GM10847 (cell line): ENCODE results near the gene LRBA.

Experiments used
- POLR2A ChIP-seq: IDR thresholded peaks from 2 replicates; pipeline ENCODE4 v1.6.1; 2011; ENCODE audit not compliant: insufficient read length; ENCODE audit errors: extremely low read depth

The LRBA gene

DNA sequence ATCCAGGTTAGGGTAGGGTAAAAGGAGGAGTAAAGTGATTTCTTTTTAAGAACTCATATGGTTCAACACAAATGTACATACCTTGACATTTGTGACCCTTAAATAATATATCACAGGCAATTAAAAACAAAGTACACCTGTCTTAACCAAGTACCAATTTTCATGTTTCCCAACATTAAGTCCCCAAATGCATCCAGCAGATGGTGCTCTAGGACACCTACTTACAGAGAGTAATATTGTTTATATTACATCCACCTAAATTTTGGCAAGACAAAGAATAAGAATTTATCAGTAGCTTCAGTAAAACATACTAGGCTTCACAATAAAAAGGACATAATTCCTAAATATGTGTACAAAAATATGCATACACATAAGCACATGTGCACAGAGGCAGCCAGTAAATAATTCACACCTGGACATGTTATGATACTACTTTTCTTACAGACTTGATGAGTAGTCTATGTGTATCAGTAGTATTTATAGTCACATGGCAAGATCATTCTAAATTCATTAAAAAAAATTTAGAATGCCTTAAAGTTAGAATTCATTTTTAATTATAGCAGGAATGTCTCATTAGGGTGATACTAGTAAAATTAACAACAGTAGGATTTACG, 717.1 kb downstream of the LRBA start:
- TF ChIP-seq POLR2A: no peak

DNA sequence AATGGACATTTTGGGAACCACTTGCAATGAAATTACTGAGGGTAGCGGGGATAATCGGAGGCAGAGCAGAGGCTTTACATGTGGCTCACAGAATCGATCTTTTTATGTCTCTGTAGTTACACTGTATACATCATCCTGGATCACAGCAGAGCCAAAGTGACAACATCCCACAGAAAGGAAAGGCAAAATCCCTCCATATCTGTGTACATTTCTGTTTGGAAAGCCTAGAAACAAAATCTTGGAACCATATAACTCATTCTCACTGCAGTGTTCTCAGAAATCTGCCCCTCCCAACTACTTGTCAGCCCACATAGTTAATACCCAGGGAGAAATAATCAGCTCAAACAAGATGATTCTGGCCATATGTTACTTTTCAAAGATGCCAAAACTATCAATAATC, 725.2 kb downstream of the LRBA start:
- no peak for TF ChIP-seq POLR2A

DNA sequence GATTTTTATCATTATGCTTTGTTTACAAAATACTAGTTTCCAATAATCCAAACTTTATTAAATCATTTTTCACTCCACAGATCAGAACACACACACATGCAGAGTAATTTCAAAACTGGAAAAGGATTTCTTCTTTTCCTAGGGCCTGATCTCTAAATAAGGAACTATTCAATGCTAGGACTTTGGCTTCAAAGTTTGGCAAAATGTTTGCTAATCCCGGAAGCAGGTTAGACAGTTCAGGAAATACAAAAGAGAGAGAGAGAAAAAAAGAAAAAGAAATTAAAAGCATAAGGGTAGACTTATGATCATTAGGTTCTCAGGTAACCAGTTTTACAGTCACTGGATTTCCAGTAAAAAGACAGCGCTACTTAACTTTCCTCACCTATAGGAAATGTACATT, 725.9 kb downstream of the LRBA start:
- TF ChIP-seq POLR2A: no peak

DNA sequence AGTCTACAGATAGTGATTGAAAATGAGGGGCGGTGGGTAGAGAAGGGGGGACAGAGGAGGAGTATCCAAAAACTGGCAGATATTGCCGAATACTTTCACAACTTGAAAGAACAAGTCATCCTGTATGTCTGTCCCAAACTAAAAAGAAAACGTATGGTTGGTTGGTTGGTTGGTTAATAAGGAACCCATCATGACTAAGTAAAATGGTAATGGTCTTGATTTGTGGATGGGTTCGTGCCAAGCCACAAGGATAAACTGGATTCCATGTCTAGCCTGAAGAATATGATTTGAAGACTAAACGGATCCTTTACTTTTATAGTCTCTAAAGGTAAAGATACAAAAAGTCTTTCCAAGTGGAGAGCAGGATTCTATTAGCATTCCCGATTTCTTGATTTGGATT, 728.4 kb downstream of the LRBA start:
- no peak for TF ChIP-seq POLR2A

DNA sequence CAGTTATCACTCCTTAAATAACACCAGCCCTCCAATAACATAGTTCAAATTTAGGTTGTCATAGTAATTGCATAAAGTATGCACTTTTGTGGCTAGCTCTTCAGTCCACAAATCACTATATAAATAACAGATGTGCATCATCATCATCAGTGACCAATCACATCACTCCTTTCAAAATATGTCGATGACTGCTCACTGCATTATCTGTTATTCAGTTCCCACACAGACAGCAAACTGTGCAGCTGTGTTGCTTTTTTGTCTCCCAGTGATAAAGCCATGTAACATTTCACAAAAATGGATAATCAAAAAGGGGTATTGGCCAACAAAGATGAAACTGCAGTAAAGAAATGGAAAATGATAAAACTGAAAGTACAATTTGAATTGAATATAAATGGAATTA, 731.4 kb downstream of the LRBA start:
- no peak for TF ChIP-seq POLR2A

DNA sequence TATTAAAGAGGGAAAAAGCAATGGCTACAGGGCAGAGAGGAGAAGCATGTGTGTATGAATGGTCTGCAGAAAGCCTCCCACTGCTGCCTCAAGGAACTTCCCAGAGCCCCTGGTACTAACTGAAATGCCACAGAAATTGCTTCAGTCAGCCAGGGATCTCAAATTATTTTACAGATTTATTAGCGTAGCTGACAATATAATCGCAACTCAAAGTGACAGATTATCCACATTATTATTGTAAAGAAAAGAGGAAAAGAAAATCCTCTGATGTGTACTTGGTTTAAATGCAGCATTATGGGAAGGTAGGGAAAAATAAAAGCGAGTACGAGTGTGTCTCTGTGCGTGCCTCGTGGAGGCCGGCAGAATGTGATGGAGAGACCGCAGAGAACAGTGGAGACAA, 734.1 kb downstream of the LRBA start:
- no peak for TF ChIP-seq POLR2A

DNA sequence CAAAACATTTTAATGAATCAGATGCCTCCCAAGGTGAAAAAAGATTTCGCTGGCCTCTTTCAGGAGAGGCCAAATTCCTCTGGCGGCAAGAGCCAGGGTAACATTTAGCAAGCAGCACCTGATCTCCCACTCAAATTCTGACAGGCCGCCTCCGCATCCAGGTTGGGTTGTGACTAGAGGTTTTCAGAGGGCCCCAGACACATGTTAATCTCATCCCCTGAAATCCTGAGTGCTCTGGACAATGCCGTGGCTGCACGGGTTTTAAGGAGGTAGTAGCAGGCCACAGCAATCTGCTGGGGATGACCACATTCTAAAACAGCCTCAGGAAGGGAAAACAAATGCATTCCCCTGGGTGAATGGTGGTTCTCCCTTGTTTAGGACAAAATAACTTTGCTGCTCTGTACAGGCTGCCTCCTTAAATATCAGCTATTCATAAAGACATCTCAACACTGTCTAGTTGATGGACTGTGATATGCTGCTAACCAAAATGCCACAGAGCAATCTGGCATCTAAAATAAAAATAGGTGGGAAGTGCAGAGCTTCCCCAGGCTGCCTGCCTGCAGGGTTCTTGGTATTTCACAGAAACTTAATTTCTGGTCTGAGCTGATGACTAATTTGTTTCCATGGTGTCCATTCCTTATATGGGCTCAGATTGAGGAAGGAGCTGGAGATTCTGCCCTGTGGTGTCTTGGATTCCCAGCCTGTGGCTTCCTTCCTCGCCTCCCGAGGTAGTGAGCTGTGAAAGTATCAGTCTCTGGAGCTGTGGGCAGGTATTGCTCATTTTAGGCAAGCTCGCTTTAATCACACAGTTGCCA, 734.8 kb downstream of the LRBA start:
- TF ChIP-seq POLR2A: no peak

DNA sequence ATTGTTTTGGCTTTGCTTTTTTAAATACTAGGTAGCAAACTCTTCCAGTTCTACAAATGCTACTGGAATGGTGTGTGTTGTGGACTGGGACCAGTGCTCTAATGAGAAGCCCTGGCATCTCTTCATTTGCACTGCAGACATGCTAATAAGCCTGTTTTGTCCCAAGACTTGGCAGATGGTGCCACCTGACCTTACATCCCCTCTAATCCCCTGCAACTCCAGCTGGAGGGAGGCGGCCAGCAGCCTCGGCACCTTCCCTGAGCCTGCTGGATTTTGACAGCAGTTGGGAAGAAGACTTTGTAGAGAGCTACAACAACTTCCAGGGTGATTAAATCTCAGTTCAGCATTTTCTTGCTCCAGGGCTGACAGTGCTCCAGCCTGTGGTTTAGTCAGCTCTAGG, 736.9 kb downstream of the LRBA start:
- no peak for TF ChIP-seq POLR2A

DNA sequence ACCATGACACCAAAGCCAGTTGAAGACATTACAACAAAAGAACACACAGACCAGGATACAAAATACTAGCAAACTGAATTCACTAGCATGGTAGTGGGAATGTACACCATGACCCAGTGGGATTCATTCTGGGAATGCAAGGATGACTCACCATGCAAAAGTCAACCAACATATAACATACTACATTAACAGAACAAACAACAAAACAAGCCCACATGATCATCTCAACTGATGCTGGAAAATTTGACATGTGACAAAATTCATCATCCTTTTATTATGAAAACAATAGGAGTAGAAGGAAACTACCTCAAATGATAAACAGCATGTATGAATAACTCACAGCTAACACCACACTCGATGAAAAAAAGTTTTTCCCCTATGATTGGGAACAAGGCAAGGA, 746.6 kb downstream of the LRBA start:
- TF ChIP-seq POLR2A: no peak

DNA sequence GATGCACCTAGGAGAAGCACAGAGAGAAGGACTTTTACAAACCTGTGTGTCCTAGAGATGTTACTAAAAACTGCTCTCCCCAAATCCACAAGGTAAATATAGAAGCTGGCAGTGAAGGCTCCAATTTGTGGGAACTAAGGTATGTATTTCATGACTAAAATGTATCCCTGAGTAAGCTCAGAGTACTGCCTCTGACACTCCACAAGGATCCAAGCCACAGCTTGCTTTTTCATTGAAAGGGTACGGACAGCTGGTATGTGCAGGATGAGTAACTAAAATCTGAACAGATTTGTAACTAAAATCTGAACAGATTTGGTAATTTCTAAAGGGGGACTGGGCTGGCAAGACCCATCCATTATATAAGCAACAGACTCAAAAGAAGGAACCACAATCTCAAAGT, 749.3 kb downstream of the LRBA start:
- TF ChIP-seq POLR2A: no peak

DNA sequence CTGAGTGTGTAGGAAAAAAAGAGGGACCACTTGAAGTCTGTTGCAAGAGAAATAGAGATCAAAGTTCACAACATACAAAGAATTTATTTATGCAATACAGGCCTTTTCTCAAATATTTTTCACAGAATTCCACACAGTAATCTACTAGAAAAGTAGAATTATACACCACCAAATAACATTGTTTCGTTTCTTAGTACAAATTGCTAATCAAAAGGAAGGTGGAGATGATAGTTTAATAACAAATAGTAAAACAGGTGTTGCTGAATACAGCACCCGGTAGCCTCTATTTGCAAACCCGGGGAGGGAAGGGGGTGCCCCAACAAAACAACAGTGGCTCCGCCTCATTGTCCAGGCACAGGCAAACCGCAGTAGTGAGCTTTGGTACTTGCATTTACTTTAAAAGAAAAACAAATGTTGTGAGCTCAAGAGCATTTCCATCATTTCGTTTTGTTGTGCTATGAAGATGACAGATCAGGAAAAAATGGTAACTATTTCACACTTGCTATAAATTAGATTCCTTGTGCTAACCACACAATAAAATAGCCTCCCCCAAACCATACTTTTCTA, 750.4 kb downstream of the LRBA start:
- no peak for TF ChIP-seq POLR2A

DNA sequence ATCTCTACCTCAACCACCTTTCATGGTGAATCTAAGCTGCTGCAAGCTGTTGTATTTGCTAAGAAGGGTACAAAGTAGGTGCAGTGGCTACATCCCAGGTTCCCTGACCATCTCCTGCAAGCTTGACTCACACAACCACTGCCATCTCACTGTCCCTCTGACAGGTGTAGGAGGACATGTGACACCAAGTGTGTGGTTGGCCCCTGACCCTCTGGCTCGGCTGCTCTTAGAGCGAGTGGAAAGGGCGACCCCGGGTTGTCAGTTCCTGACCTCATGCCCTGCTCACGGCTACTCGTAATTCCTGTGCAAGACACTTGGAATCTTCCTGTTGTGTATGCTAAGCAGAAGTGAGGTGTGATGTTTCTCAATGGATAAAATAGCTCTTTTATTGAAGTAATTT, 752.5 kb downstream of the LRBA start:
- no peak for TF ChIP-seq POLR2A

DNA sequence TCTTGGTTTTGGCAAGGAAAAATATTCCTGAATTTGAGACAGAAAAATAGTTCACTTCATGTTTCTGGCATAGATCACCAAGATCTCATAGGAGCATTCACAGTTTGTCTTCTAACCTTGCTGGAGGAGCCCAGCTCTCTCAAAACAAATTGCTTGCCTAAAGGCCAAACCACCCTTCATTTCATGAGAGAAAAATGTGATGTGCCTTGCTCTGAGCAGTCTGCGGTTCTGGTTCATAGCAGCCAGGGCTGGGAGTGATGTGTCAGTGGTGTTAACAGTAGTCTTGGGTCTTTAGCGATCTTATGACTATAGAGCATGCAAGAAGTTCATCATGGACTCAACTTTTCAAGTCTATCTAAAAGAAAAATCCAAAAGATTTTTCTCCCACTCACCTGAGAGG, 753.5 kb downstream of the LRBA start:
- no peak for TF ChIP-seq POLR2A

DNA sequence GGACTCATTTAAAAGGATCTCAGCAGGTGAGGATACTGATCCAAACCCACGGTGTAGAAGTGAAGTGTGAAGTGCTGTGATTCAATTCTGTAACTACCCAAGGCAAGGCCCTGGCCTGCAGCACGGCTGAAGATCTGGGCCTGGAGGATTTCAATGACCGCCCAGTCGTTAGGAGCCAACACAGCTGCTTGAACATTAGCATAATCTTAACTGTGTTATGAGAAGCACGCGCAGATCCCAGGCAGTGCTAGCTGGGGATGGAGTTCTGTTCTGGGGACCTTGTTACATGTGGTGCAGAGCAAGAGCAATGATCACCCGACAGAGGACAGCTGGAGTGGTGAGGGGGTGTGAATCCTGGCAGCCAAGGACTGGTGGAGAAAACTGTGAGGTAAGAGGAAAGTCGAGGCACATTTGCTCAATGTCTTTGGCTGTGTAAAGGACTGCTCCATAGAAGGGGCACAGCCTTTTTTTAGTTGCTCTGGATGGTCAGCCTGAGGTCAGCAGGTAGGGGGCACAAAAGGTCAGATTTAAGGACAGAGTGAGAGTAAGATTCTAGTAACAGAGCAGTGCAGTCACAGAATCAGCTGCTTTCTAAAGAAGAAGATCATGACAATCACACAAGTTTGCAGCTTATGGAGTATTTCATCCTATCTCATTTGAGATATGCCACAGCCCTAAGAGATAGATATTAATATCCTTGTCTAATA, 755.1 kb downstream of the LRBA start:
- no peak for TF ChIP-seq POLR2A

DNA sequence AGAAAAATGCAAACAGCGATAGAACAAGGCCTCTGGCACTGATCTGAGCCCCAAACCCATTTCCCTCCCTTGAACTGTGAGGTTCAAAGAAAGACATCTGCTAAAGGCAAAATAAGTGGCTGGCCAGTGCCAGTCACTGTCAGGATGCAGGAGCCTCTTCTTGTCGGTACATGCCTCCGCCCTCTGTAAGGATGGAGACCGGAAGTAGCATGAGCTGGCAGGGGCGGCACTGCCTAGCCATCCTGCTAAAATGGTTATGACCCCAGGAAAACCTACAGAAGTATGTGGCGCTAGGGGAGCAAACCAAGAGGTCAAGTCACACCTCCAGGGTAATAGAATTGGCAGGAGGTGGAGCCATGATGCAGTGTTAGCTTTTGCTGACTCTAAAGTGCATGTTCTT, 756.5 kb downstream of the LRBA start:
- no peak for TF ChIP-seq POLR2A
